A549 (cell line): ENCODE measurements around the gene ASPHD2. TPM values are rescaled to one million over a fixed set of nuclear protein-coding genes. Genes with fewer than 3 reads are reported as not detected.

Experiments
- ATAC-seq, 2 experiments: fragments of 200-7000 bp in 1 of 2; fragments of >200 bp in 1 of 2; cut with Nextera tagmentation in 1 of 2; cut with Tn5 transposase in 1 of 2; 3 replicates each; pipeline versions ENCODE4 v1.8.0 to v1.9.1; 2018 to 2020; ENCODE audit warnings: mild to moderate bottlenecking in 1 of 2, moderate library complexity in 1 of 2
- CTCF ChIA-PET: fragments of 300-600 bp; sonication (Branson Sonifier 250); formaldehyde crosslinking; extraction: SDS; loops from one replicate; lab custom pipeline; 2021; ENCODE audit warnings: antibody characterized with exemption, inconsistent platforms; lab: Yijun Ruan, JAX
- POLR2A ChIA-PET: fragments of 350-600 bp; formaldehyde crosslinking; extraction: SDS; loops from one replicate; lab custom pipeline; 2021; ENCODE audit warnings: antibody characterized with exemption, inconsistent platforms; lab: Yijun Ruan, JAX
- DNase-seq, 2 experiments: peaks; one replicate each; pipeline versions ENCODE4 v3.0.0 to v3.0.0-alpha.2; 2011 to 2016; ENCODE audit warnings: low read depth in 1 of 2, low spot score in 1 of 2
- FAIRE-seq: peaks from 2 replicates; lab custom pipeline; 2011; peaks lifted over from hg19 to GRCh38; lab: Jason Lieb, UNC
- H3K27ac ChIP-seq, 2 experiments: fragments of >200 bp; sonication (Bioruptor Twin); formaldehyde crosslinking; 3 replicates each; pipeline ENCODE4 v1.5.1; 2016 to 2017
- H3K4me1 ChIP-seq: fragments of >200 bp; sonication (Bioruptor Twin); formaldehyde crosslinking; 3 replicates; pipeline ENCODE4 v1.6.1; 2016
- H3K4me2 ChIP-seq: fragments of >200 bp; sonication (Bioruptor Twin); formaldehyde crosslinking; 3 replicates; pipeline ENCODE4 v1.6.1; 2016
- H3K4me3 ChIP-seq: fragments of >200 bp; sonication (Bioruptor Twin); formaldehyde crosslinking; 3 replicates; pipeline ENCODE4 v1.5.1; 2016
- H3K9me3 ChIP-seq: fragments of >200 bp; sonication (Bioruptor Twin); formaldehyde crosslinking; 3 replicates; pipeline ENCODE4 v1.6.1; 2016
- EHMT2 ChIP-seq: fragments of 200-600 bp; sonication (generic); IDR thresholded peaks from 2 replicates; pipeline ENCODE4 v1.6.1; 2016; ENCODE audit warnings: antibody characterized with exemption, low read depth, mild to moderate bottlenecking, moderate library complexity
- FOSB ChIP-seq: fragments of 250-450 bp; sonication (Bioruptor Pico); IDR thresholded peaks from 2 replicates; pipeline ENCODE4 v1.5.0; 2020; ENCODE audit warnings: mild to moderate bottlenecking, moderate library complexity
- JUN ChIP-seq, 2 experiments: fragments of >200 bp; sonication (Bioruptor Twin); formaldehyde crosslinking; IDR thresholded peaks; 2 replicates in 1 of 2; 3 replicates in 1 of 2; pipeline ENCODE4 v1.6.1; 2016 to 2017
- MAZ ChIP-seq: fragments of 150-350 bp; IDR thresholded peaks from 2 replicates; pipeline ENCODE4 v1.6.1; 2014; ENCODE audit warnings: antibody characterized with exemption, low read depth, low read length, borderline replicate concordance
- NPAS2 ChIP-seq: fragments of 250-450 bp; sonication (Bioruptor Pico); IDR thresholded peaks from 2 replicates; pipeline ENCODE4 v1.8.0; 2022; ENCODE audit warnings: mild to moderate bottlenecking, moderate library complexity, borderline replicate concordance
- POLR2A ChIP-seq: IDR thresholded peaks from 2 replicates; pipeline ENCODE4 v1.6.1; 2012; ENCODE audit warnings: mild to moderate bottlenecking, low read length
- RARB ChIP-seq: fragments of 250-450 bp; sonication (Bioruptor Pico); IDR thresholded peaks from 2 replicates; pipeline ENCODE4 v1.8.0; 2021; ENCODE audit warnings: mild to moderate bottlenecking, moderate library complexity
- RCOR1 ChIP-seq: fragments of 150-350 bp; IDR thresholded peaks from 2 replicates; pipeline ENCODE4 v1.6.1; 2014; ENCODE audit warnings: antibody characterized with exemption, low read length, low read depth
- SREBF2 ChIP-seq: fragments of 450-650 bp; IDR thresholded peaks from 2 replicates; pipeline ENCODE4 v1.6.1; 2014; ENCODE audit warnings: mild to moderate bottlenecking, moderate library complexity
- TP53 ChIP-seq: fragments of 250-450 bp; sonication (Bioruptor Pico); IDR thresholded peaks from 2 replicates; pipeline ENCODE4 v1.5.0; 2021; ENCODE audit warnings: mild to moderate bottlenecking, moderate library complexity
- ZFP36 ChIP-seq: fragments of 450-650 bp; IDR thresholded peaks from 2 replicates; pipeline ENCODE4 v1.6.1; 2014; ENCODE audit warnings: borderline replicate concordance; ENCODE audit not compliant: partially characterized antibody
- ZNF302 ChIP-seq: fragments of 250-450 bp; sonication (Bioruptor Pico); IDR thresholded peaks from 2 replicates; pipeline ENCODE4 v1.9.0; 2021; ENCODE audit warnings: inconsistent platforms, mild to moderate bottlenecking, moderate library complexity
- WGBS: methylation state at CpG from one replicate; pipeline ENCODE4 v1.1.6; 2017; ENCODE audit errors: missing lambda C conversion rate; 5-methylcytosine and 5-hydroxymethylcytosine counted together
- polyA plus RNA-seq, 4 experiments: library from polyadenylated mRNA; depleted of rRNA in 3 of 4; stranded (reverse); fragments of >200 nt; fragmentation: RNase III in 1 of 4; extraction: RNeasy Plus Mini Kit Qiagen cat#74134 plus additional on column Dnase treatment in 1 of 4; gene quantifications; 2 replicates in 3 of 4; 3 replicates in 1 of 4; pipeline ENCODE4 v1.2.3, GENCODE V29; 2011 to 2017
- TF ChIP-seq, protein P1 (sequence below): fragments of >200 bp; sonication (Bioruptor Twin); formaldehyde crosslinking; IDR thresholded peaks from 3 replicates; pipeline ENCODE4 v1.5.1; 2016
- TF ChIP-seq, protein P2 (sequence below): fragments of 450-650 bp; IDR thresholded peaks from 2 replicates; pipeline ENCODE4 v1.6.1; 2014; ENCODE audit warnings: antibody characterized with exemption
- TF ChIP-seq, protein P3 (sequence below): IDR thresholded peaks from 2 replicates; pipeline ENCODE4 v1.6.1; 2012

ASPHD2 gene
- polyA plus RNA-seq, 2 of the 4 experiments (the other 2 are of a cell fraction): 0.84 to 1.3 TPM

DNA sequence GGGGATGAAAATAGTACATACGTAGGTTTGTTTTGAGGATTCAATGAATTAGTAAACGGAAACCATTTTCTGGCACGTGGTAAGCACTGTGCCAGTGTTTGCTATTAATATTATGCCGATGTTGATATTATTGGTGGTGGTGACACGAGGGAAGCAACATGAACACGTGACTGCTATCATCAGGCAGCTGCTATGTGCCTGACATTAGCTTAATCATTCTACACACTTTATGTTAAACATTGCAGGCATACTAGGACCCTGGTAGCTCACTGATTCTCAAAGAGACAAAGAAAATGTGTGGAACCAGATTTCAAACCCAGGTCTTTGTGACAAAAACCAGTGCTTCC is 55.3 kb downstream of the ASPHD2 start:
- peaks cover 17% of the 10 kb centered on the region; the same call in 2 of the 3 replicates for H3K4me1 ChIP-seq
- ChIA-PET CTCF (interaction anchor here (1.0 to 4.0 kb wide), 3 partner anchors 8 to 136 kb away, joined by 3 to 17 read pairs (median 3); no protein-coding TSS in a partner anchor), POLR2A (interaction anchor here (1.0 to 2.2 kb wide), 4 partner anchors 10 to 28 kb away, joined by 3 to 8 read pairs (median 4); partner anchors contain the start of gene TFIP11)
- TF ChIP-seq, protein P1, sequence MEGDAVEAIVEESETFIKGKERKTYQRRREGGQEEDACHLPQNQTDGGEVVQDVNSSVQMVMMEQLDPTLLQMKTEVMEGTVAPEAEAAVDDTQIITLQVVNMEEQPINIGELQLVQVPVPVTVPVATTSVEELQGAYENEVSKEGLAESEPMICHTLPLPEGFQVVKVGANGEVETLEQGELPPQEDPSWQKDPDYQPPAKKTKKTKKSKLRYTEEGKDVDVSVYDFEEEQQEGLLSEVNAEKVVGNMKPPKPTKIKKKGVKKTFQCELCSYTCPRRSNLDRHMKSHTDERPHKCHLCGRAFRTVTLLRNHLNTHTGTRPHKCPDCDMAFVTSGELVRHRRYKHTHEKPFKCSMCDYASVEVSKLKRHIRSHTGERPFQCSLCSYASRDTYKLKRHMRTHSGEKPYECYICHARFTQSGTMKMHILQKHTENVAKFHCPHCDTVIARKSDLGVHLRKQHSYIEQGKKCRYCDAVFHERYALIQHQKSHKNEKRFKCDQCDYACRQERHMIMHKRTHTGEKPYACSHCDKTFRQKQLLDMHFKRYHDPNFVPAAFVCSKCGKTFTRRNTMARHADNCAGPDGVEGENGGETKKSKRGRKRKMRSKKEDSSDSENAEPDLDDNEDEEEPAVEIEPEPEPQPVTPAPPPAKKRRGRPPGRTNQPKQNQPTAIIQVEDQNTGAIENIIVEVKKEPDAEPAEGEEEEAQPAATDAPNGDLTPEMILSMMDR: no peak
- TF ChIP-seq, protein P2, sequence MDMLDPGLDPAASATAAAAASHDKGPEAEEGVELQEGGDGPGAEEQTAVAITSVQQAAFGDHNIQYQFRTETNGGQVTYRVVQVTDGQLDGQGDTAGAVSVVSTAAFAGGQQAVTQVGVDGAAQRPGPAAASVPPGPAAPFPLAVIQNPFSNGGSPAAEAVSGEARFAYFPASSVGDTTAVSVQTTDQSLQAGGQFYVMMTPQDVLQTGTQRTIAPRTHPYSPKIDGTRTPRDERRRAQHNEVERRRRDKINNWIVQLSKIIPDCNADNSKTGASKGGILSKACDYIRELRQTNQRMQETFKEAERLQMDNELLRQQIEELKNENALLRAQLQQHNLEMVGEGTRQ: peak; percentile 84
- TF ChIP-seq NPAS2 (CRISPR knock-in tag) (no peak), ZNF302 (CRISPR knock-in tag) (no peak), POLR2A (no peak), SREBF2 (no peak), MAZ (no peak)
- H3K27ac ChIP-seq: peak overlapping the region; percentile 86 to 100
- 2% methylated on average over 6 of the region's 6 CpGs for WGBS
- peak overlapping the region; percentile 84 for H3K4me3 ChIP-seq
- no peaks in the 10 kb centered on the region for H3K9me3 ChIP-seq
- FAIRE-seq (no peak), ATAC-seq (no peak), DNase-seq (no peak)
- peak overlapping the region; percentile 94 for H3K4me2 ChIP-seq

DNA sequence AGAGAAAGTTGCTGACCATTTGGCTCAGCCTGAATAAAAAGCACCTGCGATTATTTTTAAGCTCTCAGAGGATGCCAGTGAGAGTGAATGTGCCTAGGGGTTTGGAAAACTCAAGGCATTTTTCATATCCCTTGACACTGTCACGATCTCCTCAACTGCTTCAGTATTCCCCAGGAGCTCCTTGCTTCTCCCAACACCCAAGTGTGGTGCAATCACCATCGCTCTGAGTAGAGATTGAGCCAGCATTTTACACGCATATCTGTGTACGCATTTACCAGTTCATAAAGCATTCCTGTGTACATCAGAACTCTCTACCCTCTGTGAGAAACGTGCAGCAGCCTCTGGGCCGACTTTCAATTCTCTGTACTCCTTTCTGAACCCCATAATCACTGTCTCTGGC is 56.0 kb downstream of the ASPHD2 start:
- WGBS: 47% methylated on average over 7 of the region's 7 CpGs

DNA sequence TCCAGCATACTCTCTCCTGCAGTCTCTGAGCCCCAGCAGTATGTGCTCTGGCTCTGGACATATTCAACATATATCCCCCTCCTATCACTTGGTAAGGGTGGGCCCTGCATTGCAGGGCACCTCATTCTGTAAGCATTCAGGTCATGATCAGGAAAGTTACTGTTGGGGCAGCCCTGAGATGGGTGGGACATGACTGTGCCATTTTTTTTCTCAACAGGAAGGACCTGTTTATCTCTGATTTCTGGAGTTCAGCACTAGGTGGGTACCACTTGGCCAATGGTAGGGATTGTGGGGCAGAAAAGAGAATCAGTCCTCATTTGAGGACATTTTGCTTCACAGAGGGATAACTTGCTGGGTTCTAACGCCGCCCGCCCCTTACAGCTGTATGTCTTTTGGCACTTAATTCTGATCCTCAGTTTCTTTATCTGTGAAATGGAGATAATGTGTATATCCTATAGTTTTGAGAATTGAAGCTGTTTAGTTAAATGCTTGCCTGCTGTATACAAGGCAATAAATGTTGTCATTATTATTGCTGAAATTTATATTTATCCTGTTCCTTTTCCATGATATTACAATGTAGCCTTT is 56.8 kb downstream of the ASPHD2 start:
- Histone ChIP-seq H3K4me2 (peak overlapping the region; percentile 94; the same call in 1 of the 3 replicates), H3K4me3 (no peak overlapping the region), H3K27ac (no peak overlapping the region), H3K4me1 (peaks cover 17% of the 10 kb centered on the region; the same call in 2 of the 3 replicates), H3K9me3 (no peaks in the 10 kb centered on the region)
- no peak for ATAC-seq
- no peak for DNase-seq
- ChIA-PET CTCF (interaction anchor here (1.6 kb wide), 1 partner anchor 25 kb away, joined by 4 read pairs; no protein-coding TSS in a partner anchor), POLR2A (no interaction called here)
- no peak for TF ChIP-seq TP53
- no peak for TF ChIP-seq FOSB (CRISPR knock-in tag)
- TF ChIP-seq ZNF302 (CRISPR knock-in tag): no peak
- TF ChIP-seq, protein P3, sequence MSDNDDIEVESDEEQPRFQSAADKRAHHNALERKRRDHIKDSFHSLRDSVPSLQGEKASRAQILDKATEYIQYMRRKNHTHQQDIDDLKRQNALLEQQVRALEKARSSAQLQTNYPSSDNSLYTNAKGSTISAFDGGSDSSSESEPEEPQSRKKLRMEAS: no peak
- TF ChIP-seq, protein P1: no peak
- no peak for TF ChIP-seq EHMT2
- TF ChIP-seq JUN (IDR thresholded peaks at IDR 0.05): no peak
- FAIRE-seq: no peak
- WGBS: 91% methylated on average over 3 of the region's 3 CpGs

More for the DNA sequence above, 56.0 kb downstream of the ASPHD2 start:
- Histone ChIP-seq H3K4me3 (peak overlapping the region; percentile 84; the same call in 2 of the 3 replicates), H3K4me2 (peak overlapping the region; percentile 94), H3K4me1 (peaks cover 17% of the 10 kb centered on the region; the same call in 2 of the 3 replicates), H3K27ac (no peak overlapping the region; a peak in 1 of 6 replicates), H3K9me3 (no peaks in the 10 kb centered on the region)
- ChIA-PET CTCF (interaction anchor here (1.0 to 1.6 kb wide), 2 partner anchors 24 to 137 kb away, joined by 3 to 4 read pairs; no protein-coding TSS in a partner anchor), POLR2A (interaction anchor here (1.0 to 2.2 kb wide), 2 partner anchors 9 to 27 kb away, joined by 4 to 8 read pairs; partner anchors contain the start of gene TFIP11)
- ATAC-seq: no peak
- no peak for FAIRE-seq
- TF ChIP-seq ZFP36: no peak
- TF ChIP-seq RCOR1: no peak
- TF ChIP-seq SREBF2: no peak
- no peak for TF ChIP-seq RARB (CRISPR knock-in tag)
- DNase-seq: no peak
